Stimulated activated CD8-positive, alpha-beta memory T cell treated with anti-CD3 and anti-CD28 coated beads, Interleukin-7, amount 100 ng/mL, for 1 hour (primary cell): ENCODE data around the gene UNC5A.

Experiments used
- DNase-seq, 2 donors: peaks; one replicate each; pipeline ENCODE4 v3.0.0-alpha.2; 2020; ENCODE audit warnings: low read depth in 2 of 2

The UNC5A gene

DNA sequence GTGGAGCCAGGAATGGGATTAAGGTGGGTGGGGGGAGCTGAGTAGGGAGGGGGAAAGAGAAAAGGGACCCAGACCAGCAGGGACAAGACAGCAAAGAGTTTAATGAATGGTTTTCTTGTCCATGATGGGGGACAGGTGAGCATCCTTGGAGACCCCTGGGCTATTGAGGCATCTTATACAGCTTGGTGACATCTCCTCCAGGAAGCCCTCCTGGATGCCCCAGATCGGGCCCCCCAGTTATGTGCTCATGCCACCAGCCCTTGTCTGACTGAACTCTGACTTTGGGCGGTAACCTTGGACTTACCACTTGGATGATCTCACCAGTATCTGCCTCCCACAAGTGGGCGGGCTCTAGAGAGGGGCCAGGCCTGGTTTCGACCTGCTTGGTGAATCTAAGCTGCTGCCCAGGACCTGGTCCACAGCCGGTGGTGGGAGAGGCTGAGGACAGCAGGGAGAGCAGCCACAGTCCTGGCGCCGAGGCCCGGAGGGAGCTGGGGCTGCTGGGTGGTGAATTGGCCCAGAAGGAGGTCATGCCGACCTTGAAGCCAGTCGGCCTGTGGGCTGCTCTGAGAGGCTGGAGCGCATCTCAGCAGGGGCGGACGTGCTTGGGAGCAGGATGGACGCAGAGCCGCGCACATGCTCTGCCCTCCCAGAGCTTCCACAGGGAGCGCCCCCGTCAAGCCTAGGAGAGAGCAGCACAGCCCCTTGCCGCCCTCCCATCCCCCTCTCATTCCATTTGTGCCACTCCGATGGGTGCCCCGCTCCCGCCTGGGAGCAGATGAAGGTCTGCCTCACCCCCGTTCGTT, 36.2 kb downstream of the UNC5A start:
- DNase-seq: no peak

DNA sequence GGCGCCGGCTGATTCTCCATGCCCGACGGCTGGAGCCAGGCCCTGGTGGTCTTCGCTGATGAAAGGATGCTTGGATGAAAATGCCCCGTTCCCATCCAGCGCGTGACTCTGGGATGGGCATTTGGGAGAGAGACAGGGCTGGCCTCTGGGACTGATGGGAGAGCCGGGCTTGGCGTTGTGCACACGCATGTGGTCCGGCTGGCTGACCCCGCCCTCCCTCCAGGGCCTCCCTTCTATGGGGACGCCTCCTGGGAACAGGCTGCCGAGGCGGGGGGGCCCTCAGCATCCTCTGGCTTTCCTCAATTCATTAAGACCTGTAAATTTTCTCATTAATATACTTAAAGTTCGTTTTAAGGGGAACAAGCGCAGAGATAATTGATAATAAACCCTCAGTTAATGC, 36.8 kb downstream of the UNC5A start:
- no peak for DNase-seq

DNA sequence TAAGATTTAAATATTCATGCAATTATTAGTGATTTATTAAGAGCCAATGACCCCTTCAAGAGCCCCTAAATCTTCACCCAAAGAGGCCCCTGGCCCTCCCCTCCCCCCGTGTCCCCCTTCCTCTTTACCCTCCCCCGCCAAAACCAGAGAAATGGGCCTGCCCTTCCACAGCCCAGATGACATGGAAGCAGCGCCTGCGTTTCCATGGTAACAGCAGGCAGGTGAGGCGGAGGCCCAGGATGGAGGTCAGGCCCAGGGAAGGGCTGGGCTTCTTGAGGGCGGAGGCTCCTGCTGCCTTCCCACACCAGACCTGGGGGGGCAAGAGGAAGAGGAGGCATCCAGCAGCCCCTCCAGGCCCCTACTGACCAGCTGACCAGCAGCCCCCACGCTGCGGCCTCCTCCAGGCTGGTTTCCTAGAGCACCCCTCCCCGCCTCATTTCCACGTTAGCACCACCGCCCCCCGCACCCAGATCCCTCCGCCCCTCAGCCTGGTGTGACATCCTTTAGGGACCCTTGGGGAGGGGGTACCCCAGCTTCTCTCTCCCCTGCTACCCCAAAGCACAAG, 37.4 kb downstream of the UNC5A start:
- no peak for DNase-seq

- no peak for DNase-seq
These were observed 38.3 kb downstream of the UNC5A start for GRCh38 chr5:176848651-176849050.

GRCh38 chr5:176849611-176850227, 39.4 kb downstream of the UNC5A start:
- DNase-seq: no peak

- no peak for DNase-seq
These were observed 40.2 kb downstream of the UNC5A start for GRCh38 chr5:176850371-176851245.

DNA sequence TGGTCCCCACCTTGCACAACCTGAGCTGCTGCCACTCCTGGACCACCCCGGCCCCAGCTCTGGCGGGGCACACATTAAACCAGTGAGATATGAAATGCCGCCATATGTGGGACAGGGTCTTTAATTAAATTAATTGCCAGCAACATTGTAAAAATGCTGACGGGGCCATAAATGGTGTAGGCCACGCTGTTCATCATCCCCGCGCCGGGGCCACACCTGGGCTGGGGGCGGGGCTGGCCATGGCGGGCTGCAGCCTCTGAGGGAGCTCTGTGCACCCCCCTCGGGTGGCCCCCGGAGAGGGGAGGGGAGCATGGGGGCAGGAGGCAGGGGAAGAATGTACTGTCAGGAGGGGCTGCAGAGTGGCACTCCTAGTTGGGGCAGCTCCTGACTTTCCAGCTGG, 41.0 kb downstream of the UNC5A start:
- no peak for DNase-seq

- no peak for DNase-seq
These were observed 41.7 kb downstream of the UNC5A start for GRCh38 chr5:176851871-176852658.

GRCh38 chr5:176853151-176853778, 42.9 kb downstream of the UNC5A start:
- DNase-seq: no peak

DNA sequence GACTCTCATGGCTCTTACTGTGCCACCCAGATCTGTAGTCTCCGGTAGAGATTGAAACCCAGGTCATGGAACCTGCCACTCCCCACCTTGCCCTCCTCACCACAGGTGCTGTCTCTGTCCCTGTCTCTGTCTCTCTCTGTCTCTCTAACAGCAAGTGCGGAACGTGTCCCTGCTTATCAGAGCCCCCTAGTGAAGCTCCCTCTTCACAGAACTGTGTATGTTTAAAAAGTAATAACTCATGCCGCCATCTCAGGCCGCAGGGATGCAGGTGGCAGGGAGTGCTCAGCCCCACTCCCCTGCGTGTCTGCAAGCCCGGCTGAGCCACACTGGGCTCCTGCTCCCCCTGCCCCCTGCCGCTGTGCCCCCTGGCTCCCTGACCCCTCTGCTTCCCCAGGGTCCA, 43.8 kb downstream of the UNC5A start:
- no peak for DNase-seq

GRCh38 chr5:176855598-176855997, 45.2 kb downstream of the UNC5A start:
- DNase-seq: no peak

GRCh38 chr5:176856746-176857145, 46.4 kb downstream of the UNC5A start:
- DNase-seq: no peak

DNA sequence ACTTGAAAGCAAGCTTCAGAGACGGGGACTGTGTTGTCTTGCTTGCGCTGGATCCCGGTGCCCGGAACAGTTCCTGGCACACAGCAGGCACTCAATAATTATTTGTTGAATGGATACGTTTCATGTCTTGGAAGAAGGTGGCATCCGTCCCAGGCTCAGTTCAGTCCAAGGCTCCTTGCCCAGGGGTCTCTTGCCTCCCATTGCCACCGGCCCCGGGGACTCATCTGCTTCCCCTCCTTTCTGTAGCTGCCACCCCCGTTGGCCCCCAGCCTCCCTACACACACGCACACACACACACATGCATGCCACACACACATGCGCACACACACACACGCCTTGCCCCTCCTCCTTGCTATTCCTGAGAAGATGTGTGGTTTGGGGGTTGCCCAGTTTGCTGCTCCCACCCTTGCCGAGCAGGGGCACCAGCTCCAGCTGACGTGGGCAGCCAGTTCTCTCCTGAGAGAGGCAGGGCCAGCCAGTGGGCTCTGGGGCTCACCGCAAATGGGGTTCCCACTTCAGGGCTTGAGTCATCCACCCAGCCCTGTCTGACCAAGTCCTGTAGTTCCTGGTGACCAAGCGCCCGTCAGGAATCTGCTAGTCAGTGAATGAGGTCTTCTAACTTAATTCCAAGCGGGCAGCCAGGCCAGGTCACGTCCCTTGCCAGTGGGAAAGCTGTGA, 47.0 kb downstream of the UNC5A start:
- DNase-seq: no peak

DNA sequence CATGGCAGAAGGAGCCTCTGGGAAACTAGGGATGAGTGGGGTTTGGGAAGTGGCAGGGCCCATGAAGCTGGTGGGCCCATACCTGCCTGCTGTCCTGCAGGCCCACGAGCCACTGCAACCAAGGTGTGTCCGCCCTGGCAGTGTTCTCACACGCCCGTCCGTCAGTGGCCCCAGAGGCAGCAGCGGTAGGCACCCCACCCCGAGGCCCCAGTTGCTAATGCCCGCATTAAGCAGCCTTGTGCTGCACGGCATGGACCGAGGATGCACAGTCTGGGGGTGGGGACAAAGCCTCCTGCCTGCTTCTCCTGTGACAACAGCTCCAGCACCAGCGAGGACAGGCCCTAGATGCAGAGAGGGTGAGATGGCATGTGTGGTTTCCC, 47.5 kb downstream of the UNC5A start:
- no peak for DNase-seq

DNA sequence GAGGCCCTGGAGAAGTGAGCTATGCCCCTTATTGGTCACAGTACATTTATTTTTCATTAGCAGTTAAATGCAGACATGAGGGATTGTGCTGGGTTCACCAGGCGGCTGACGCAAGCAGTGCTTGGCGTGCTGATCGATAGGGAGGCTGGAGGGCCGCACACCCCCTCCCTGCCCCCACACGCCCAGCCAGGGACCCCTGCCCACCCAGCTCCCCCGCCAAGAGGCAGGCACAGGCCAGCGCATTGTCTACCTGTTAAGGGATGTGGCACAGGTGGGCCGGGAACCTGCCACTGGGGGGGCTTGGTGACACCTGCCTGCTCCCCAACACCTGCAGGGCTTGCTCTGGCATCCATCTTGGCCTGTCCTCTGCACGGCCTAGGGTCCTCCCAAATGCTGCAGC, 49.6 kb downstream of the UNC5A start:
- DNase-seq: no peak

DNA sequence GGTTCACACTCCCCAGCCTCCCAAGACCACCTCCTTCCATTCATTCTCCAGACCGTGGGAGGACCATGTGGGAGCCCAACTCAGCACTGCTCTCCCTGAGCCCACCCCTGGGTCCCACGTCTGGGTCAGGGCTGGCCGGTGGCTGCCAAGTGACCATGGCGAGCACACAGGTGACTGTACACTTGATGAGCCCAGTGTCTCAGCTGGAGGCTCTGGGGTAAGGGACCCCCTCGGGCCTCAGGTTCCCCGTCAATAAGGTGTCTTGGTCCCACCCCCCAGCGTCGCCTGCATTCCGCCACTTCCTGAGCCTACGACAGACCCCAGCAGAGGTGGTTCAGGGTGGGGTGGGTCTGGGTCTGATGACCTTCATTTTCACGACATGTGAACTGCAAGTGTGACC, 50.0 kb downstream of the UNC5A start:
- DNase-seq: no peak

DNA sequence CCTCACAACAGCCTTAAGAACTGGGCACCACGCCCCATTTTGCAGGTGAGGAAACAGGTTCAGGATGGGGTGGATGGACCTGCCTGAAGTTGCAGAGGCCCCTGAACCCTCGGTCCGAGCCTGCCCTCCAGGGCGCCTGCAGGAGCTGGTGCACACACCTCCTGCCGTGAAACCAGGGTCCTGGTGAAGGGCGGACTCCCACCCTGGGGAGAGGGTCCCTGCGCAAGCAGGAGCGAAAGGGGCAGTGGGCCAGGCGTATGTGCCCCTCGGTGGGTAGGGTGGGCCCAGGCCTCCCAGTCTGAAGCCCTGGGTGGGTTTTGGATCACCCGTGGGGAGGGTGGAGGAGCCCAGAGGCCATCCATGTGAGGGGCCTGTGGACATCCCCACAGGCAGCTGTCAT, 50.9 kb downstream of the UNC5A start:
- no peak for DNase-seq

GRCh38 chr5:176862330-176862995, 52.1 kb downstream of the UNC5A start:
- no peak for DNase-seq

GRCh38 chr5:176863041-176863764, 52.8 kb downstream of the UNC5A start:
- no peak for DNase-seq
